H54 (cell line): ENCODE data around the gene MXD1.

Experiments used
- DNase-seq: peaks from one replicate; pipeline ENCODE4 v3.0.0; 2011; ENCODE audit warnings: low spot score, mixed read lengths; ENCODE audit not compliant: insufficient read length
- FAIRE-seq: peaks from 3 replicates; lab custom pipeline; 2011; peaks lifted over from hg19 to GRCh38; lab: Jason Lieb, UNC
- POLR2A ChIP-seq: IDR thresholded peaks from 2 replicates; pipeline ENCODE4 v1.6.1; 2011; ENCODE audit warnings: low read depth, mild to moderate bottlenecking, low read length

MXD1 gene

GRCh38 chr2:69969126-69969983 is 54.4 kb downstream of the MXD1 start:
- DNase-seq (no peak), FAIRE-seq (no peak)
- TF ChIP-seq POLR2A: no peak

- no peak for TF ChIP-seq POLR2A
- FAIRE-seq: no peak
- DNase-seq: no peak
Measured at GRCh38 chr2:69969991-69970390, 55.1 kb downstream of the MXD1 start.

- FAIRE-seq: no peak
- no peak for TF ChIP-seq POLR2A
- no peak for DNase-seq
Measured at GRCh38 chr2:69972822-69973221, 57.9 kb downstream of the MXD1 start.

- TF ChIP-seq POLR2A: no peak
- DNase-seq: no peak
- no peak for FAIRE-seq
Measured at GRCh38 chr2:69973335-69973735, 58.4 kb downstream of the MXD1 start.

GRCh38 chr2:69975136-69975852 is 60.4 kb downstream of the MXD1 start:
- DNase-seq (no peak), FAIRE-seq (no peak)
- TF ChIP-seq POLR2A: no peak

GRCh38 chr2:69975853-69976462 is 61.0 kb downstream of the MXD1 start:
- DNase-seq (no peak), FAIRE-seq (no peak)
- TF ChIP-seq POLR2A: no peak

DNA sequence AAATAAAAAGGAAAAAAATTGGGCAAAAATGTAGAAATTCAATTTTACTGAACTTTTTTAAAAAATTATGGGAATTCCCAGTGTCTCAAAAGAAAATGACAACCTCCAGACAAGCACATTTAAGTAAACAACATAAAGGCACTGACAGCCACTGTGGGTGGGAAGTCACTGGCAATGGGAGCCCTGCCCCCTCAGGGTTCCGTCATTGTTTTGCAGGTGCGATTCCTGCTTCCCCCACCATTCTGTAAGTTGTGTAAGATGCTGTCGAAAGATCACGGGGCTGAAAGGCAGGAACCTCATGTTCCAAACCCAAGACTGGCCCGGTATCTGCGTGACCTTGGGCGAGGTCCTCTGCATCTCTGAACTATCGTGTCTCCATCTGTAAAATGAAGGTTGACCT is 62.3 kb downstream of the MXD1 start:
- no peak for TF ChIP-seq POLR2A
- DNase-seq (no peak), FAIRE-seq (no peak)

DNA sequence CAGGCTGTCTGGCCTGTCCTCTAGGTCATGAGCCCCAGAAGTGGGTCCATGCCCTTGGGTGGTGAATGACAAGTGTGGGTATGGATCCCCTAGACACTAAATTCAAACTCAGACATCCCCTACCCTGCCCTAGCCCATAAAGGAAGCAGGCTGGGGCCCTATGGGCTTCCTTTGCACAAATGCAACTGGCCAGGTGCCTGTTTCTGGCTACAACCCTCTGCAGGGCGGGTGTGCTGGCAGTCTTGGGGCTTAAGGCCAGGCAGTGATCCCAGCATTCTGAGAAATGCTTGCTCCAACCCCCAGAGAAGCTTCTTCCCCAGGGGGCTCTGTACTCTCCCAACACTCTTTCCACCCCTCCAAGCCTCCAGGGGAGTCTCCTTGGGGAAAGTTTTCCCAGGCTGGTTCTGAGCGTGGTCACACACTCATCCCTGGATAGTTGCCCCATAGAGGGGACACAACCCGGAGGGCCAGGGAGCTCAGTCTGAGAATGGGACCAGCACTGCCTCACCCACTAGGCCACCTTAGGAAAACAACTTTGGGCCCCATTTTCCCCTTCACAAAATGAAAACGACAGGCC is 63.1 kb downstream of the MXD1 start:
- DNase-seq (no peak), FAIRE-seq (no peak)
- TF ChIP-seq POLR2A: no peak

DNA sequence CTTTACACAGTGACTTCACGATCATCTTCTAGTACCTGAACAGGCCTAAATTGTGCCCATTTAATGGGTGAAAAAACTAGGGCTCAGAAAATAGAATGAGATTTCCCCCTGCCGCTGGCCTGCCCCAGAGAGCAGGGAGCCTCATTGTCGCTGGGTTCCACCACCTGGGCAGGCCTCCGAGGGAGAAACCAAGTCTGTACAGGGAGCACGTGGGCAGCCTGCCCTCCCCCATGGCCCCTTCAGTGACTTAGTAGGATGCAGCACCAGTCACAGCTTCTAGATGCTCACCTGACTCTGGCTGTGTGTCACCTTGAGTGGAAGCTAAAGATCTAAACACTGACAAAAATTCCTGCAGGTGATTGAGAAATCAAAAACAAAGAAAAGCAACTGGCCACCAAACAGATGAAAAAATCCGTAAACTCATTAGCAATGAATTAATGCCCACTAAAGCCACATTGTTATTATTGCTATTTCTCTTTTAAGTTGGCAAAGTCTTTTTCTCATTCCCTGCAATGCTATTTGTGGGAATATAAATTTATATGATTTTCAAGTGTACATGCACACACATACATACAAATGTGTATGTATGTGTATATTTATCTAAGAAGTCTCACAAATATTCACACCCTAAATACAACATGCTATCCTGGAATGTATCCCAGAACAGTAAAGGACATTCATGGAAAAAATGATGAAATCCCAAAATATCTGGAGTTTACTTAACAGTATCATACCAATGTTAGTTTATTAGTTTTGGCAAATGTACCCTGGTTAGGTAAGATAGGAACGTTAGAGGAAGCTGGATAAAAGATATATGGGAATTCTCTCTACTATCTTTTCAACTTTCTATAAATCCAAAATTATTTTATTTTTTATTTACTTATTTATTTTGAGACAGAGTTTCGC is 65.2 kb downstream of the MXD1 start:
- no peak for DNase-seq
- no peak for FAIRE-seq
- no peak for TF ChIP-seq POLR2A

DNA sequence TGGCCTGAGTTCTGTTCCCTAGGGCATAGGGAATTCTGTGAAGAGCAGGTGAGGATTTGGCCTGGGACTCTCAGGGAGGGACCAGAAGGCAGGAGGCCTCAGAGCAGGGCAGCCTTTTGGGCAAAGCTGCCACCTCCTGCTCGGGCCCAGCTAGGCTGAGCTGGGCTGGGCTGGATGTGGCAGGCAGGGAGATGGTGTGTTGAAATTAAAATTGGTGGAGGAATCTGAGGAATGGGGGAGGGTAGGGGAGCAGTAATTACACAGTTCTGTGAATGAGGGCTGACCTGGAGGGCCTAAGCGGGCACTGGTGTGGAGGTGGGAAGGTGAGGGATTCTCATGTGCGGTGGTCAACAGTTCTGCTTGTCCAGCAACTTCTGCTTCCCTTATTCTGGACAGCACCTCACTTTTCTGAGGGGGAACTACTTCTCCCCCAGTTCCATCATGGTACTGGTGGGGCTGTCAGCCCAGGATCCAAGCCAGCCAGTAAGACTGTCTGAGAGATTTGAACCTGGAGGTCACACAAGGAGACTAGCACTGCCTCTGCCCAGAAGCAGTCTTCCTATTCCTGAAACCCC is 68.6 kb downstream of the MXD1 start:
- FAIRE-seq: no peak
- no peak for DNase-seq
- no peak for TF ChIP-seq POLR2A

DNA sequence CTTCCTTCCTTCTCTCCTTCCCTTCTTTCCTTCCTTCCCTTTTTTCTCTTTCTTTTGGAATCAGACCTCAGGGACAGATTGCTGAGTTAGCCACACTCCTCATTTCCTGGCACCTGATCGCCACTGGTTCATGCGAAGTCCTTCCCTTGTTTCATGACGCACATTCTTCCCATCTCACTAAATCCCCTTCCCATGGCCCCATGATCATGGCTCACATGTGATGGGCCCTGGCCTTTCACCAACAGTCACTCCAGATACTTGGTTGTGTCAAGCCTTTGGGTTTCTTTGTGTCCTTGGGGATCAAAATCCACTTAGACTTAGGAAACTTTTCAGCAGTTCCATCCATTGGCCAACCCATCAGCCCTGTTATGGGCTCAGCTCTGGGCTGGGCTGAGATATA is 70.3 kb downstream of the MXD1 start:
- no peak for TF ChIP-seq POLR2A
- no peak for DNase-seq
- no peak for FAIRE-seq

DNA sequence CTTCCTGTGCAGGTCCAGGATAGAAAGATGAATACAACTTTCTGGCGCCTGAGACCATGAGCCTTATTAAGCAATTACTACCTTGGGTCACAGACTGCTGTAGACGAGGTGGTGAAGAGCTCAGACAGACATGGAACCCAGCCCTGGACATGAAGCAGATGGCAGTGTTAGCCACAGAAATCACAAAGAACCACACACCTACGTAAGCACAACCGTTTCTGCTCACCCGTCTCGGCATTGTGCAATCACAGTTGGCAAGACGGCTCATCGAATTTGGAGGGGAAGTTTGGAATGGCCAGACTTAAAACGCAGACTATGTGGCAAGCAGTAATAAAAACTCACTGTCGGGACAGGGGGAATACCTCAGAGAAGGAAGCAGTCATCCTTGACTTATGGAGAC is 70.8 kb downstream of the MXD1 start:
- DNase-seq: no peak
- TF ChIP-seq POLR2A: no peak
- no peak for FAIRE-seq

- no peak for FAIRE-seq
- TF ChIP-seq POLR2A: no peak
- DNase-seq: no peak
Measured at GRCh38 chr2:69986691-69987090, 71.8 kb downstream of the MXD1 start.
